Neural cell (in vitro differentiated cells): Measurements from ENCODE around the gene CDKAL1. TPM values are rescaled to one million over a fixed set of nuclear protein-coding genes. Genes with fewer than 3 reads are reported as not detected.

ENCODE experiments used
- H2AFZ ChIP-seq: fragments of 200-600, 300-800 bp; sonication (generic), shearing (Covaris generic); 2 replicates; pipeline ENCODE4 v1.6.0; 2014; ENCODE audit warnings: low read depth, mild to moderate bottlenecking, antibody characterized with exemption, low read length, moderate library complexity
- H3F3A ChIP-seq: fragments of 200-600 bp; shearing (Covaris generic); 2 replicates; pipeline ENCODE4 v1.6.1; 2016; ENCODE audit warnings: mild to moderate bottlenecking, moderate library complexity, mixed read lengths, antibody characterized with exemption, low read length; ENCODE audit not compliant: insufficient read depth, poor library complexity, severe bottlenecking
- H3K27ac ChIP-seq: fragments of 200-600, 300-800 bp; sonication (generic), shearing (Covaris generic); 2 replicates; pipeline ENCODE4 v1.5.1; 2014; ENCODE audit warnings: mild to moderate bottlenecking, low read length, moderate library complexity
- H3K27me3 ChIP-seq: fragments of 300-800, 200-600 bp; sonication (generic), shearing (Covaris generic); 2 replicates; pipeline ENCODE4 v1.6.0; 2014; ENCODE audit warnings: mild to moderate bottlenecking, low read depth, low read length, moderate library complexity; ENCODE audit not compliant: insufficient read depth
- H3K36me3 ChIP-seq: fragments of 300-800, 200-600 bp; sonication (generic), shearing (Covaris generic); 2 replicates; pipeline ENCODE4 v1.5.1; 2014; ENCODE audit warnings: mild to moderate bottlenecking, antibody characterized with exemption, low read length, moderate library complexity; ENCODE audit not compliant: insufficient read depth
- H3K4me2 ChIP-seq: fragments of 300-800, 200-600 bp; sonication (generic), shearing (Covaris generic); 2 replicates; pipeline ENCODE4 v1.6.0; 2014; ENCODE audit warnings: mild to moderate bottlenecking, low read length
- H3K4me3 ChIP-seq: fragments of 300-800, 200-600 bp; sonication (generic), shearing (Covaris generic); 2 replicates; pipeline ENCODE4 v1.5.1; 2014; ENCODE audit warnings: mild to moderate bottlenecking, low read length, moderate library complexity
- H3K79me2 ChIP-seq: fragments of 200-600 bp; shearing (Covaris generic); replicated peaks from 2 replicates; pipeline ENCODE4 v1.6.0; 2014; ENCODE audit warnings: mild to moderate bottlenecking, low read length, moderate library complexity; ENCODE audit not compliant: insufficient read depth
- H3K9ac ChIP-seq: fragments of 300-800, 200-600 bp; sonication (generic), shearing (Covaris generic); 2 replicates; pipeline ENCODE4 v1.6.1; 2016; ENCODE audit warnings: mild to moderate bottlenecking, low read length, mixed read lengths
- H3K9me2 ChIP-seq: fragments of 200-600 bp; shearing (Covaris generic); 2 replicates; pipeline ENCODE4 v1.6.1; 2016; ENCODE audit warnings: mild to moderate bottlenecking, low read length, mixed read lengths; ENCODE audit not compliant: insufficient read depth
- H3K9me3 ChIP-seq: fragments of 200-600, 300-800 bp; sonication (generic), shearing (Covaris generic); 2 replicates; pipeline ENCODE4 v1.6.1; 2016; ENCODE audit warnings: mild to moderate bottlenecking, mixed run types, low read length, moderate library complexity, mixed read lengths
- H4K20me1 ChIP-seq: fragments of 200-600 bp; shearing (Covaris generic); 2 replicates; pipeline ENCODE4 v1.6.1; 2016; ENCODE audit warnings: mild to moderate bottlenecking, mixed run types; ENCODE audit not compliant: insufficient read depth
- EP300 ChIP-seq: fragments of 450-650 bp; conservative IDR thresholded peaks from 2 replicates; pipeline ENCODE4 v1.6.1; 2014; ENCODE audit warnings: antibody characterized with exemption, mild to moderate bottlenecking, moderate library complexity; ENCODE audit not compliant: poor library complexity, severe bottlenecking
- EZH2 ChIP-seq: fragments of 200-600, 300-800 bp; shearing (Covaris generic), sonication (generic); IDR thresholded peaks from 2 replicates; pipeline ENCODE4 v1.6.1; 2014; ENCODE audit warnings: antibody characterized with exemption, low read length, borderline replicate concordance, mild to moderate bottlenecking; ENCODE audit not compliant: insufficient read depth, poor library complexity, severe bottlenecking
- MXI1 ChIP-seq: fragments of 450-650 bp; conservative IDR thresholded peaks from 2 replicates; pipeline ENCODE4 v1.6.1; 2014; ENCODE audit warnings: antibody characterized with exemption, mild to moderate bottlenecking; ENCODE audit not compliant: poor library complexity, severe bottlenecking
- POLR2AphosphoS5 ChIP-seq: IDR thresholded peaks from 2 replicates; pipeline ENCODE4 v1.6.1; 2012
- RAD21 ChIP-seq: fragments of 450-650 bp; conservative IDR thresholded peaks from 2 replicates; pipeline ENCODE4 v1.6.1; 2014; ENCODE audit warnings: antibody characterized with exemption, mild to moderate bottlenecking, moderate library complexity
- SMC3 ChIP-seq: fragments of 450-650 bp; conservative IDR thresholded peaks from 2 replicates; pipeline ENCODE4 v1.6.1; 2014; ENCODE audit warnings: antibody characterized with exemption, mild to moderate bottlenecking, moderate library complexity; ENCODE audit not compliant: poor library complexity
- TAF1 ChIP-seq: IDR thresholded peaks from 2 replicates; pipeline ENCODE4 v1.6.1; 2012; ENCODE audit warnings: low read depth
- polyA plus RNA-seq: library from polyadenylated mRNA; depleted of rRNA; stranded (reverse); fragments of >200 nt; gene quantifications from 2 replicates; pipeline ENCODE4 v1.2.3, GENCODE V29; 2014
- TF ChIP-seq, protein P1 (sequence below): fragments of 450-650 bp; IDR thresholded peaks from 2 replicates; pipeline ENCODE4 v1.5.1; 2014; ENCODE audit warnings: antibody characterized with exemption, mild to moderate bottlenecking, moderate library complexity; ENCODE audit not compliant: poor library complexity, severe bottlenecking
- TF ChIP-seq, protein P2 (sequence below): IDR thresholded peaks from 2 replicates; pipeline ENCODE4 v1.6.1; 2012; ENCODE audit warnings: borderline replicate concordance

CDKAL1 gene
- polyA plus RNA-seq, 1 donor from 2014 or later: 10.7 TPM

DNA sequence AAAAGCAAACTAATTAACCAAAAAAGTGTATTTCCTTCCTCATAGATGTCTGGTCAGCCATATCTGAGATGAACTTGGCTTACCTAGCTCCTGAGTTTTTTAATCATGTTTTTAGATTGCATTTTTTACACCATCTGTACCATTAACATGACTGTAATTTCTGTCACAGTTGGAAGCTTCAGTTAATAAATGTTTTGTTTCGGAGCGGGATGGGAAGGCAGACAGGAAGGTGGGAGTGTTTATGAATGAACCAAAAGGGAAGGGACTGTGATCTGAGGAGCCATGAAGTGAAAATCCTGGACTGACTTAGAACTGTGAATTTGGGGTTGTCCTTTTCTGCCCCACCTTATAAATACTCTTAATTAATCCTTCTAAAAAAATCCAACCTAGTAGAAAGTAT lies 613.7 kb downstream of the CDKAL1 start:
- H3K4me2 ChIP-seq: no peak overlapping the region
- no peaks in the 10 kb centered on the region for H3K79me2 ChIP-seq
- no peak overlapping the region for H3K9ac ChIP-seq
- H3F3A ChIP-seq: peaks cover 5% of the 10 kb centered on the region
- no peak overlapping the region for H3K4me3 ChIP-seq
- H3K36me3 ChIP-seq: no peaks in the 10 kb centered on the region
- H3K27me3 ChIP-seq: no peaks in the 10 kb centered on the region
- no peak overlapping the region for H2AFZ ChIP-seq
- H3K9me2 ChIP-seq: no peaks in the 10 kb centered on the region
- TF ChIP-seq EZH2 (no peak), MXI1 (no peak), RAD21 (no peak), EP300 (no peak), SMC3 (no peak), POLR2AphosphoS5 (no peak), TAF1 (no peak)
- TF ChIP-seq, protein P1, sequence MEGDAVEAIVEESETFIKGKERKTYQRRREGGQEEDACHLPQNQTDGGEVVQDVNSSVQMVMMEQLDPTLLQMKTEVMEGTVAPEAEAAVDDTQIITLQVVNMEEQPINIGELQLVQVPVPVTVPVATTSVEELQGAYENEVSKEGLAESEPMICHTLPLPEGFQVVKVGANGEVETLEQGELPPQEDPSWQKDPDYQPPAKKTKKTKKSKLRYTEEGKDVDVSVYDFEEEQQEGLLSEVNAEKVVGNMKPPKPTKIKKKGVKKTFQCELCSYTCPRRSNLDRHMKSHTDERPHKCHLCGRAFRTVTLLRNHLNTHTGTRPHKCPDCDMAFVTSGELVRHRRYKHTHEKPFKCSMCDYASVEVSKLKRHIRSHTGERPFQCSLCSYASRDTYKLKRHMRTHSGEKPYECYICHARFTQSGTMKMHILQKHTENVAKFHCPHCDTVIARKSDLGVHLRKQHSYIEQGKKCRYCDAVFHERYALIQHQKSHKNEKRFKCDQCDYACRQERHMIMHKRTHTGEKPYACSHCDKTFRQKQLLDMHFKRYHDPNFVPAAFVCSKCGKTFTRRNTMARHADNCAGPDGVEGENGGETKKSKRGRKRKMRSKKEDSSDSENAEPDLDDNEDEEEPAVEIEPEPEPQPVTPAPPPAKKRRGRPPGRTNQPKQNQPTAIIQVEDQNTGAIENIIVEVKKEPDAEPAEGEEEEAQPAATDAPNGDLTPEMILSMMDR: no peak
- TF ChIP-seq, protein P2, sequence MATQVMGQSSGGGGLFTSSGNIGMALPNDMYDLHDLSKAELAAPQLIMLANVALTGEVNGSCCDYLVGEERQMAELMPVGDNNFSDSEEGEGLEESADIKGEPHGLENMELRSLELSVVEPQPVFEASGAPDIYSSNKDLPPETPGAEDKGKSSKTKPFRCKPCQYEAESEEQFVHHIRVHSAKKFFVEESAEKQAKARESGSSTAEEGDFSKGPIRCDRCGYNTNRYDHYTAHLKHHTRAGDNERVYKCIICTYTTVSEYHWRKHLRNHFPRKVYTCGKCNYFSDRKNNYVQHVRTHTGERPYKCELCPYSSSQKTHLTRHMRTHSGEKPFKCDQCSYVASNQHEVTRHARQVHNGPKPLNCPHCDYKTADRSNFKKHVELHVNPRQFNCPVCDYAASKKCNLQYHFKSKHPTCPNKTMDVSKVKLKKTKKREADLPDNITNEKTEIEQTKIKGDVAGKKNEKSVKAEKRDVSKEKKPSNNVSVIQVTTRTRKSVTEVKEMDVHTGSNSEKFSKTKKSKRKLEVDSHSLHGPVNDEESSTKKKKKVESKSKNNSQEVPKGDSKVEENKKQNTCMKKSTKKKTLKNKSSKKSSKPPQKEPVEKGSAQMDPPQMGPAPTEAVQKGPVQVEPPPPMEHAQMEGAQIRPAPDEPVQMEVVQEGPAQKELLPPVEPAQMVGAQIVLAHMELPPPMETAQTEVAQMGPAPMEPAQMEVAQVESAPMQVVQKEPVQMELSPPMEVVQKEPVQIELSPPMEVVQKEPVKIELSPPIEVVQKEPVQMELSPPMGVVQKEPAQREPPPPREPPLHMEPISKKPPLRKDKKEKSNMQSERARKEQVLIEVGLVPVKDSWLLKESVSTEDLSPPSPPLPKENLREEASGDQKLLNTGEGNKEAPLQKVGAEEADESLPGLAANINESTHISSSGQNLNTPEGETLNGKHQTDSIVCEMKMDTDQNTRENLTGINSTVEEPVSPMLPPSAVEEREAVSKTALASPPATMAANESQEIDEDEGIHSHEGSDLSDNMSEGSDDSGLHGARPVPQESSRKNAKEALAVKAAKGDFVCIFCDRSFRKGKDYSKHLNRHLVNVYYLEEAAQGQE: no peak
- H4K20me1 ChIP-seq: no peaks in the 10 kb centered on the region
- H3K27ac ChIP-seq: no peak overlapping the region
- H3K9me3 ChIP-seq: no peaks in the 10 kb centered on the region

DNA sequence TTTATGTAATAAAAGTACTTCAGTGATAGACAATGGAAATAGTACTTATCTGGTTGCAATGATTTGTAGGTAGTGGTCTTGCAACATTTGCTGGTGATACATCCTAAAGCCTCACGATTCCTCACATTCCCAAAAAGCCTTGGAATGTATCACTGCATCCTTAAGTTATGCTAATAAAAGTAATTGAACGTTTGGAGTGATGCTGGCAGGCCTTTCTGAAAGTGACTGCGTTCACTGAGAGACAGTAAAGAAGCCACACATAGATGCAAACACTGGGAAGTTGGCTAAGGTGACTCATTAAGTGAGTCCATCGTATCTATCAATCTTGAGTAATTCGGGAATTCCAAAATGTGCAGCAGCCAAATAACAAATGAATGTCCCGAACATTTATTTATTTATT lies 615.2 kb downstream of the CDKAL1 start:
- no peak overlapping the region for H3K4me3 ChIP-seq
- H3K9me3 ChIP-seq: no peaks in the 10 kb centered on the region
- H2AFZ ChIP-seq: no peak overlapping the region
- no peaks in the 10 kb centered on the region for H3K9me2 ChIP-seq
- no peak overlapping the region for H3K9ac ChIP-seq
- H3K4me2 ChIP-seq: no peak overlapping the region
- H3K27me3 ChIP-seq: no peaks in the 10 kb centered on the region
- TF ChIP-seq EZH2 (no peak), EP300 (no peak), TAF1 (no peak), RAD21 (no peak), POLR2AphosphoS5 (no peak), SMC3 (no peak), MXI1 (no peak)
- TF ChIP-seq, protein P1: no peak
- TF ChIP-seq, protein P2: no peak
- no peaks in the 10 kb centered on the region for H4K20me1 ChIP-seq
- H3F3A ChIP-seq: peaks cover 5% of the 10 kb centered on the region
- no peaks in the 10 kb centered on the region for H3K79me2 ChIP-seq
- no peaks in the 10 kb centered on the region for H3K36me3 ChIP-seq
- H3K27ac ChIP-seq: no peak overlapping the region
